IMR-90 (cell line): Measurements from ENCODE around the gene ACTRT2.

Source experiments
- CHD1 ChIP-seq: IDR thresholded peaks from 2 replicates; pipeline ENCODE4 v1.6.1; 2012; ENCODE audit warnings: low read depth, low read length, improper control_type of control experiment
- MXI1 ChIP-seq: IDR thresholded peaks from 2 replicates; pipeline ENCODE4 v1.6.1; 2012; ENCODE audit warnings: low read depth, mild to moderate bottlenecking, low read length, moderate library complexity, borderline replicate concordance
- POLR2A ChIP-seq: IDR thresholded peaks from 2 replicates; pipeline ENCODE4 v1.6.1; 2012; ENCODE audit warnings: mild to moderate bottlenecking, low read depth, low read length
- RFX5 ChIP-seq: IDR thresholded peaks from 2 replicates; pipeline ENCODE4 v1.8.0; 2012; ENCODE audit warnings: low read depth, mild to moderate bottlenecking, low read length, moderate library complexity
- TF ChIP-seq, protein P1 (sequence below): conservative IDR thresholded peaks from 2 replicates; pipeline ENCODE4 v1.5.1; 2012; ENCODE audit warnings: mild to moderate bottlenecking, low read depth, low read length, improper control_type of control experiment

DNA sequence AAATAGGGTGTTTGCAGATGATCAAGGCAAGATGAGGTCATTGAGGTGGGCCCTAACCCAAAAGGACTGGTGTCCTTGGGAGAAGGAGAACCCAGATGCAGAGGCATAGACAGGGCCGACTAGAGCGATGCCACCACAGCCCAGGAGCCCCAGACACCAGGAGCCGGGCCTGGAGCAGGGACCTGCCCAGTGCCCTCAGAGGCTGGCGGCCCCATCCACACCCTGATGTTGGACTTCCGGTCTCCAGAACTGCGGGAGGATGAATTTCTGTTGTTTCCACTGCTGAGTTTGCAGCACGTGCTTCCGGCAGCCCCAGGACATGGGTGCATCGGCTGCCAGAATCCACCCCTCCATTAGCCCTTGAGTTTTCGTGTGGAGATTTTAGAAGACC, 7.2 kb upstream of the ACTRT2 start:
- TF ChIP-seq CHD1 (no peak), POLR2A (no peak), MXI1 (no peak), RFX5 (no peak)
- TF ChIP-seq, protein P1, sequence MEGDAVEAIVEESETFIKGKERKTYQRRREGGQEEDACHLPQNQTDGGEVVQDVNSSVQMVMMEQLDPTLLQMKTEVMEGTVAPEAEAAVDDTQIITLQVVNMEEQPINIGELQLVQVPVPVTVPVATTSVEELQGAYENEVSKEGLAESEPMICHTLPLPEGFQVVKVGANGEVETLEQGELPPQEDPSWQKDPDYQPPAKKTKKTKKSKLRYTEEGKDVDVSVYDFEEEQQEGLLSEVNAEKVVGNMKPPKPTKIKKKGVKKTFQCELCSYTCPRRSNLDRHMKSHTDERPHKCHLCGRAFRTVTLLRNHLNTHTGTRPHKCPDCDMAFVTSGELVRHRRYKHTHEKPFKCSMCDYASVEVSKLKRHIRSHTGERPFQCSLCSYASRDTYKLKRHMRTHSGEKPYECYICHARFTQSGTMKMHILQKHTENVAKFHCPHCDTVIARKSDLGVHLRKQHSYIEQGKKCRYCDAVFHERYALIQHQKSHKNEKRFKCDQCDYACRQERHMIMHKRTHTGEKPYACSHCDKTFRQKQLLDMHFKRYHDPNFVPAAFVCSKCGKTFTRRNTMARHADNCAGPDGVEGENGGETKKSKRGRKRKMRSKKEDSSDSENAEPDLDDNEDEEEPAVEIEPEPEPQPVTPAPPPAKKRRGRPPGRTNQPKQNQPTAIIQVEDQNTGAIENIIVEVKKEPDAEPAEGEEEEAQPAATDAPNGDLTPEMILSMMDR: no peak
